GM06990 (cell line): ENCODE measurements around the gene NCOA6.

ENCODE experiments used
- DNase-seq: peaks from one replicate; pipeline ENCODE4 v3.0.0-alpha.2; 2011; ENCODE audit not compliant: insufficient read length; ENCODE audit errors: extremely low read depth
- H3K27me3 ChIP-seq: replicated peaks from 2 replicates; pipeline ENCODE4 v1.6.0; 2011; ENCODE audit warnings: low read length; ENCODE audit not compliant: control insufficient read depth, insufficient read depth
- H3K36me3 ChIP-seq: 2 replicates; pipeline ENCODE4 v1.5.1; 2011; ENCODE audit warnings: low read length; ENCODE audit not compliant: control insufficient read depth, insufficient read depth
- H3K4me3 ChIP-seq: replicated peaks from 2 replicates; pipeline ENCODE4 v1.5.1; 2011; ENCODE audit warnings: low read depth, mild to moderate bottlenecking, control low read depth, low read length
- CTCF ChIP-seq: IDR thresholded peaks from 2 replicates; pipeline ENCODE4 v1.5.1; 2011; ENCODE audit warnings: low read length, control low read depth, mild to moderate bottlenecking, inconsistent platforms; ENCODE audit not compliant: insufficient read depth, poor library complexity, severe bottlenecking

NCOA6 gene

GRCh38 chr20:34709831-34710567 lies 115.5 kb downstream of the NCOA6 start:
- Histone ChIP-seq H3K4me3 (peak overlapping the region; percentile 65), H3K36me3 (peaks cover 1% of the 10 kb centered on the region; the same call in 1 of the 2 replicates), H3K27me3 (no peaks in the 10 kb centered on the region)
- peak; percentile 29 for TF ChIP-seq CTCF
- DNase-seq, result no peak

- Histone ChIP-seq H3K36me3 (peaks cover under 1% of the 10 kb centered on the region; the same call in 1 of the 2 replicates), H3K4me3 (peak overlapping the region; percentile 65), H3K27me3 (no peaks in the 10 kb centered on the region)
- peak; percentile 91 for DNase-seq
- no peak for TF ChIP-seq CTCF
These were observed 116.2 kb downstream of the NCOA6 start for GRCh38 chr20:34709044-34709830.

GRCh38 chr20:34708621-34709043 lies 116.8 kb downstream of the NCOA6 start:
- Histone ChIP-seq H3K4me3 (peak overlapping the region; percentile 65), H3K36me3 (no peaks in the 10 kb centered on the region; the same call in 1 of the 2 replicates), H3K27me3 (no peaks in the 10 kb centered on the region)
- peak; percentile 77 for TF ChIP-seq CTCF
- no peak for DNase-seq

- no peak overlapping the region for H3K4me3 ChIP-seq
- H3K36me3 ChIP-seq, result no peaks in the 10 kb centered on the region; the same call in 1 of the 2 replicates
- no peak for TF ChIP-seq CTCF
- no peak for DNase-seq
- no peaks in the 10 kb centered on the region for H3K27me3 ChIP-seq
These were observed 118.3 kb downstream of the NCOA6 start for GRCh38 chr20:34706912-34707784.

- no peaks in the 10 kb centered on the region for H3K27me3 ChIP-seq
- no peak for DNase-seq
- no peak overlapping the region for H3K4me3 ChIP-seq
- no peak for TF ChIP-seq CTCF
- no peaks in the 10 kb centered on the region; the same call in 1 of the 2 replicates for H3K36me3 ChIP-seq
These were observed 119.1 kb downstream of the NCOA6 start for GRCh38 chr20:34706302-34706875.
